ENCODE data around the gene ABHD12B.
"Not testable (repeated sequence)": the region's sequence is repeated elsewhere in the genome, so short reads cannot be mapped to it uniquely, and the experiment has no call there.

Gene ABHD12B

DNA sequence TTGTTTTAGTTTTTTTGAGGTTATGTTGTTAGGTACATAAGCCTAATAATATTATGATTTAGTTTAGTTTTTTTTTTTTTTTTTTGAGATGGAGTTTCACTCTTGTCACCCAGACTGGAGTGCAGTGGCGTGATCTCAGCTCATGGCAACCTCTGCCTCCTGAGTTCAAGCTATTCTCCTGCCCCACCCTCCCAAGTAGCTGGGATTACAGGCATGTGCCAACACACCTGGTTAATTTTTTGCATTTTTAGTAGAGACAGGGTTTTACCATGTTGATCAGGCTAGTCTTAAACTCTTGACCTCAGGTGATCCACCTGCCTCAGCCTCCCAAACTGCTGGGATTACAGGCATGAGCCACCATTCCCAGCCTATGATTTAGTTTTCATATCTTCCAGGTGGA lies 25.2 kb downstream of the ABHD12B start:
- not testable (repeated sequence) for DNase-seq

DNA sequence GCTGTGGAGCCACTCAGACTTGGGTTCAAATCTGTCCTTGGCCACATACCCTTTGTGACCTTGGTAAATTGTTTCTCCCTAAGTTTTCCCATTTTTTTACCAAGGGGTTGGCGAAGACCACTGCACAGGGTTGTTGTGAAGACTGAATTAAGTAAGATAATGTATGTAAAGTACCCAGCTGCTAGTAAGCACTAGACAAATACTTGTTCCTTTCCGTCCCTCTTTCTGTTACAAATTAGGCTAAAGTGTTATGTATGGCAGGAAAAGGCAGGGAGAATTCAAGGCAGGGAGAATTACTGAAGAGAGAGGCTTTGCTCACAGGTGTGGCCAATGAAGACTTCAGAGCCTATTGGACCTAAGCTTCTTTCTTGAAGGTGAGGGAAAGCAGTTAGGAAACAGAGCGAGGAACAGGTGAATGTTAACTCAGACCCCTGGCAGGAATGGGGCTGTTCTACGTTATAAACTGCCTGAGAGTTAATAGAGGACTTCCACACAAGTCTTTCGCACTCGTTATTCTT lies 25.9 kb downstream of the ABHD12B start:
- no peak for DNase-seq

DNA sequence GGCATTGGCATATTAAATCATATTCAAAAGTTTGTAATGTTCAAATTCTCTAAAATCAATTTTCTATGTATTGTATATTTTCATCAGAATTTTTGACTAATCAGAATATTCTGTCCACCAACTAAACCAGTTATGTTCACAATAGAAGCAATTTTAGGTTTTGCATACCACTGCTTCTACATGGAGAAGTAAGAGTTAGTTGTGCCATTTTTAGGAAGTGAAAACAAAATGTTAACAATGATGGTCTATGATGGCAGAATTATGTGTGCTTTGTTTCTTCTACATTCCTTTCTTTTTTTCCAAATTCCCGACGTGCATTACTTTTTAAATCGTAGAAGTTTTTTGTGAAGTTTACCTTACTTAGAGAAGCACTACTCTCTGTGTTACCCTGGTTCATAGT lies 29.5 kb downstream of the ABHD12B start:
- DNase-seq, result no peak

DNA sequence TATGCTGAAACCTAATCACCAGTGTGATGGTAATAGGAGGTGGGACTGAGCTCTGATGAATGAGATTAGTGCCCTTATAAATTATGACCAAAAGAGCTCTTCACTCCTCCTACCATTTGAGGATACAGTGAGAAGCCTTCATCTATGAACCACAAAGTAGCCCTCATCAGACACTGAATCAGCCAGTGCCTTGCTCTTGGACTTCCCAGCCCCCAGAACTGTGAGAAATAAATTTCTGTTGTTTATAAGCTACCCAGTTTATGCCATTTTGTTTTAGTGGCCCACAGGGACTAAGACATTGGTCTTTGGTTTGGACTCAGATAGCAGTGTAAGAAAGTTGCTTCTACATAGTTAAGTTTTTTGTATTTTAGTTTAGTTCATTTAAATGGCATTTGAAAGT lies 32.9 kb downstream of the ABHD12B start:
- DNase-seq, result no peak

DNA sequence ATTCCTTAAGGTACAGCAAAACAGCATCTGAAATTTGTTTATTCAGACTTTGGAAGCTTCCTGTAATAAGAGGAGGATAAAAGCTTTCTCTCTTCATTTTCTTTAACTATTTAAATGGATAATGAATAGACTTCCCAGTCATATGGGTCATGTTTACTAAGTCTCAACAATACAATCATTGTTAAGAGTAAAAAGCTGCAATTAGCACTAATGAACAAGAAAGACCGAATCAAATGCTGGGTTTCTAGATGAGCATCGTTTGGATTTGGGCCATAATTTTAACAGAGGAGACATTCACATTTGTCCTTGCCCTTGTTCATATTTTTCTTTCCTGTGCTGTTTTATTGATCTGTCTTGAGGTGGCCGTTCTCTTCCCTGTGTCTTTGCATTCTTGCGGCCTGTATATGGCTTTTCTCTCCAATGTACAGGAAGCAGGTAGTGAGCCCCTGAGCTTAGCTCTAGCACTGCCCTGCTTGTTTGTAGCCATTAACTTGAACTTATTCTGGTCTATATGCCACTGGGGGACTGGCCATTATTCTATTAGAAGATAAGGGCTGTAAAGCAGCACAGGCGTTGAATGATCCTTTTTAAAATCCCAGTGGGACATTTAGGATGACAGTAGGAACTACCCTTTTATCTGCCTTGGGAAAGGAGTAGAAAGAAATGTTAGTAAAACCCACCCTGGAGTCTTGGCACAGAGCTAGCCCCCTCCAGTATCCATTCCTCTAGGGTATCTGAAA lies 34.6 kb downstream of the ABHD12B start:
- peak; percentile 58 for DNase-seq

DNA sequence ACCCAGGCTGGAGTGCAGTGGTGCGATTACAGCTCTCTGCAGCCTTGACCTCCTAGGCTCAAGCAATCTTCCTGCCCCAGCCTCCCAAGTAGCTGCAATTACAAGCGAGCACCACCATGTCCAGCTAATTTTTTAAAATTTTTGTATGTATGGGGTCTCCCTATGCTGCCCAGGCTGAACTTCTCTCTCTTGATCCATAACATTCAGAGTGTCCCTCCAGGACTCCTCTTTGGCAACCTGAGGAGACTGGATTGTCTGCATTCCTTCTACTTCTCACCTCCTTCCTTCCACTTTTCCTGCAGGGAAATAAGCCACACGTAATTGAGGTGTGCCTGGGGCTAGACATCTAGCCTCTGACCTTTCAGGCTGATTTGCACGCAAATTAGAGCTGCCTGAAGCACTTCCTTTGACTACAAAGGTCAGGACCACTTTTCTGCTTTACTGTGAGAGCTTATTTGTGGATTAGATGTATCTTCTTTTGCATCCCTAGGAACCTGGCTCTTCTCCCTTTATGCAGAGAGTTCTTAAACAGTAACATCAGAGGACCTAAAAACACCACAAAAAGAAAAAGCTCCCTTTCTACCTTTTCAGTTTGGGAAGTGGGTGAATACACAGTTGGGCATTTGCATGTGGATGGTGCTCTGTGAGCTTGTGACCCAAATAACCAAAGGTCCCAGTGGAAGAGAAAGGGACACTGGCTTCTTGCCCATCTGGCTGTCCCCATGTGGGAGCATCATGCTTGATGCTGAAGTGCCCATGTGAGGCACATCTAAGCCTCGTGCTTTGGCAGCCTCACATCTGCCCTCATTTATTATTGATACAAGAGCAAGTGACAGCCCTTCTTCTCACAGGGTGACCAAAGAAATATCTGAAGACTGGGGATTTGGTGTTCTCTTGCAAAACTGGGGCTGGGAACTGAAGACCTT lies 38.9 kb downstream of the ABHD12B start:
- DNase-seq, result peak; percentile 54

DNA sequence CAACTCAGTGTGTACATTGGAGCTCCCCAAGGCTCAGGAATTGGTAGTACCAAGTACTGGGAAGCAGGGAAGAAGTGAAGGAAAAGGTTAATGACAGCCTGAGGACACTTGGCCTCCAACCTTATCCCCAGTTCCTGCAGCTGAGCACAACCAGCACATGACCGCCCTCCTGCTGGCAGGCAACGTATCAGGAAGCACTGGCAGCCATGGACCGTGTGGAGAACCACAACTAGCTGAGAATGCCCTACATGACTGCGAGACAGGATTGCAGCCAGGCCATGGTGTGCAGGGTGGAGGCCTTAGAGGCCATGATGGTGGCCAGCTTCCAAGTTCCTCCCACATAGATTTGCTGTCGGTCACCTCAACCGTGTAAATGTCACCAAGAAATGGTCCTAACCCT lies 45.6 kb downstream of the ABHD12B start:
- DNase-seq, result no peak

DNA sequence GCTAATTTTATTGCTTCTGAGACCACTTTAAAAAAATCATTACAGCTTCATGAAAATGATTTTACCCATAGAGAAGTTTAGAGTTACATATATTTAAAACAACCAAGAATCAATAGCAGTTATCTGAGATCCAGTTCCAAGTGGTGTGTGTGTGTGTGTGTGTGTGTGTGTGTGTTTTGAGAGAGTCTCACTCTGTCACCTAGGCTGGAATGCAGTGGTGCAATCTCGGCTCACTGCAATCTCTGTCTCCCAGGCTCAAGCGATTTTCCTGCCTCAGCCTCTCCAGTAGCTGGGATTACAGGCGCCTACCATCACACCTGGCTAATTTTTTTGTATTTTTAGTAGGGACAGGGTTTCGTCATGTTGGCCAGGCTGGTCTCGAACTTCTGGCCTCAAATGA lies 47.7 kb downstream of the ABHD12B start:
- not testable (repeated sequence) for DNase-seq

DNA sequence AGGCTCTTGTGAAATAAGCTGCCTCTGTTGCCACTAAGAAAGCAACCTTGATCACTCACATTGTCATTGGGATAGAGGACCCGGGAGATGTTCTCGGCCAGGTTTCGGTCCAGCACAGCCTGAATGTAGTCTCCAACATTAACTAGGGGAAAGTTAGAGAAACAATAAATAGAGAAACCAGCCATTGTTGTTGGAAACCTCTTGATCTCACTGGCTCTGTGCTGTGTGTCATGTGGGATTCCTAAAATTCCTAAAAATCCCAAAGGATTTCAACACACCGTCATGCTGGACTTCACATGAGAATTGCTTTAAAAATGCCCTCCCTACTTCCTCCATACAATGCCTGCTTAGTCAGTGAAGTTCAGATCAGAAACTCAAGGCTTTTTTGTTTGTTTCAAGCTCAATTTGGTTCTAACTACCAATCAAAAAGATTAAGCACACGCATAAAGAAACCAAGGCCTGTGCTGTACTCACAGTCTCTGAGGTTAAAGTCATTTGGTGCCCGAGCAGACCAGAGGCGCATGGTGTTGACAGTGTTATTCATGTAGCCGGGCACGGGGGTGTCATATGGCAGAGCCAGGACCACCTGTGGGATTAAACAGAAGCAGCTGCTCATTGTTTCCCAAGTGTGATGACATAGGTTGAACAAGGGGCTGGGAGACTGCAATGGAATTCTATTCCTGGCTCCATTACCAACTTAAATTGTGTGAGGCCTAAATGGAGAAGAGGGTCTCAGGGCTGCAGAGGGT lies 48.8 kb downstream of the ABHD12B start:
- no peak for DNase-seq

DNA sequence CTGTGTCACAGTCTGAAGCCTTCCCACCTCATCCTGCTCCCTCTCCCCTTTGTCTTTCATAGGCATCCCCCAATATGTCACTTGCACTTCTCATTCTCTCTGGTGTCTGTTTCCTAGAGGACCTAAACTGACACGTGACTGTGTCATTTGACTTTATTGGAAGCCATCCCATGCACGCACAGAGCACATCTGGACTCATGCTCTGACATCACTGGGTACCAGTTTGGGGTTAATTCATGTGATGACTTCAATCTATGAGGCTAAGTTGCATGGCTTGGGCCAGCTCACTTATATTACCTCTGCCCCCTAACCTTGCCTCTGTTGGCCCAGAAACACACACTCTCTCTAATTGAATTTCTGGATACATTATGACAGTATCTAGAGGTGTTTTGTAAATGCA lies 51.0 kb downstream of the ABHD12B start:
- no peak for DNase-seq

DNA sequence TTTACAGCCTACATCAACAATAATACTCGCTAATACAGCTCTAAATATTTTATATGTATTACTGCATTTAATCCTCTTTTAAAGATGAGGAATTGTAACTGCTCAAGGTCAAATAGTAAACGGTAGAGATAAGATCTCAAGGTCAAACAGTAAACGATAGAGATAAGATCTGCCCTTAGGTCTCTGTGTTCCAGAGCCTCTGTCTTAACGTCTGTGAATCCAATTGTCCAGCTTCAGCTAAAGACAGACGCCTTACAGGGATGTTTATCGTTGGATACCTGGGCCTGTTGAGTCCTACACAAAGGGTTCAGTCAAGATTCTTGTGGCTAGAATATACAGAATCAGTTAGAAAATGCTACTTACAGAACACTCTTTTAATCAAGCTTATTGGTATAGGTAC lies 52.4 kb downstream of the ABHD12B start:
- no peak for DNase-seq

DNA sequence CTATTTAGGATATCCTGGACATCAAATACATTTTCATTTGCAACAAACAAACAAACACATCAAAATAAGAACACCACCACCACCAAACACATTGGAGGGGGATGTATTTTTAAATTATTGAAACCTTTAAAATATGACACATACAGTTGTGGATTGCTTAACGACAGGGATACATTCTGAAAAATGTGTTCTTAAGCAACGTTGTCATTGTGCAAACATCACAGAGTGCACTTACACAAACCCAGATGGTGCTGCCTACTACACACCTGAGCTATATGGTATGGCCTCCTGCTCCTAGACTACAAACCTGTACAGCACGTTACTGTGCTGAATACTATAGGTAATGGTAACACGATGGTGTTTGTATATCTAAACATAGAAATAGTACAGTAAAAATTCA lies 53.0 kb downstream of the ABHD12B start:
- no peak for DNase-seq

DNA sequence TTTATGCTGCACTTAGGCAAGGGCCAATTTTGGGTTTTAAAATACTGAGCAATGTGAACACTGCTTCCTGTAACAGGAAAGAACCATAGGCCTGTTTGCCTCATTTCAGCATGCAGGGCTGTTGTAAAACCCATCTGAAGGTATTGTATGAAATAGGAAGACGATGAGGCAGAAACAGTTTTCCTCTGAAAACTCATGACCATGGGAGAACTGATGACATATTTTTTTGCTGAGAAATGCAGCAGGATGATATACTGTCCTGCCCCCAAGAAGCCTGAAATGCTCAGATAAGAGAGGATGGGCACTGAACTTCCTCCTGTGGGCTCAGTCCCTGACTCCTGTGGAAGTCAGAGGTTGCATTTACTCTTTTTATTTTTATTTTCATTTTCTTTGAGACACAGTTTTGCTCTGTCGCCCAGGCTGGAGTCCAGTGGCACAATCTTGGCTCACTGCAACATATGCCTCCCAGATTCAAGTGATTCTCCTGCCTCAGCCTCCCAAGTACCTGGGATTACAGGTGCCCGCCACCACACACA lies 55.1 kb downstream of the ABHD12B start:
- DNase-seq, result no peak

DNA sequence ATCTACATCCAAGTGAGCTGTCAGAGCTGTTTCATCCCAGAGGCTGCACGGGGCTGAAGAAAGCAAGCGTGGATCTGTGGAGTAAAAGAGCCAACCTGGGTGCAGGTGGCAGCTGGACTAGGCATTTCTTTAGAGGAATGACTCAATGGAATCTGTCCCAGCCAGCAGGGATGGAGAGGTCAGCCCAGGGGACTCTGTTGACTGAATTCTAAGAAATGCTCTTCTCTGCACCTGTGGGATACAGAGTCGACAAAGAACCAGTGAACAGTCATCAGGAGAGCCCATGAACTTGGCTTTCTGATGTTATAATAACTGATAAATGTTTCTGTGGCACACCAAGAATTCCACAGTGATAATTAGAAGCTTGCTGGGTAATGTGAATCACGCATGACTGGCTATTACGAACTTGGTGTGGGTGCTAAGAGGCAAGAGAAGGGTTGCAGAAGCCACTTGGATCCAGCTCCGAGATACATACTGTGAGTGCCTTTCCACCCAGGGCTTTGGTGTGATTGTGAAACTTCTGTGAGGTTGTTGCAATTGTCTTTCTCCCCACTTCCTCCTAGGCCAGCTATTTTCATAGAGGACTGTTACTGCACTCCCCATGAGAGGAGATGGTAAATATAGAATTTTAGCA lies 56.3 kb downstream of the ABHD12B start:
- no peak for DNase-seq

DNA sequence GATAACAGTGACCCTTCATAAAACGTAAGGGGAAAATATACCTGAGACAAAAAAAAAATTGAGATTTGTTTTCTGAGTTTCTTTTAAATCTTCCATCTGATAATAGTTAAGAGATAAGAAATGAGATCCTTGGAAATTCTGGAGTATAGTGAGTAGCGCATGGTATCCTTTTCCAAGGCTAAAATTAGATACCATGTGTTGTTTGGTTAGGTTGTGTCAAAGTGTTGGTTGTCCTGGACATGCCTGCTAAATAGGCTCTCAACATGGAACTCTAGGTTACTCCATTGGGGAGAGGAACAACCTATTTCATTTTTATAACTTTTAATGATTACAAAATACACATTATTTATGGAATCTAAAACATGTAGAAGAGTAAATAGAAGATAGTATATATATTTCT lies 57.7 kb downstream of the ABHD12B start:
- DNase-seq, result no peak

DNA sequence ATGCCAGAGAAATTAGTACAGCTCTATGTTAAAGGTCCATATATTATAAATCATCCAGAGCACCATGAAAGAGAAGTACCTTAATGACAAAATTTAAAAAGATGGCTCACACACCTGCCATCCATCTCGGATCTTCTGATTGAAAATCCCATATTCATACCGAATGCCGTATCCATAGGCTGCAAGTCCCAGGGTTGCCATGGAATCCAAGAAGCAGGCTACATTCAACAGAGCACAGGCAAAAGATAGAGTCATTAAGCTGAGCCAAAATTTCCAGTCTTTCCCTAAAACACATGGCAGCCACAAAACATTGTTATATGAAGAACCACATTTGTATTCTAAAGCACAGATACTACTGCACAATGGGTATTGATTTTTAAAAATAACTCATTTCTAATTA lies 59.7 kb downstream of the ABHD12B start:
- DNase-seq, result no peak

DNA sequence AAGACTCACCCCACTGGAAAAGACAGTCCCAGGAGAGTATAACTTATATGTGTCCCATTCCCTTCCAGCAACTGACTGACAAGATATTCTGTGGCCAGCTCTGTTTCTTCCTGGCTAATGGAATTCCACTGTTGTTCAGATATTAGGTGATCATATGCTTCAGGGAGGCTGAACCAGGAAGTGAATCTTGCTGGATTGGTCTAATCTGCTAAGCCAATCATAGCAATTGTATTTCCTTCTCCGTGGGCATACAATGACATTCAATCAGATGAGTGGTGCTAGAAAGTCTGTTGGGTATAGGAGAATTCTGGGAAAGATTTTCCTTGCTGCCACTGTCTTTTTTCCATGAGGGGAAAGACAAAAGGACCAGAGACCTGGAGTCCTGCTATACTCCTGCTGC lies 60.3 kb downstream of the ABHD12B start:
- DNase-seq, result no peak

DNA sequence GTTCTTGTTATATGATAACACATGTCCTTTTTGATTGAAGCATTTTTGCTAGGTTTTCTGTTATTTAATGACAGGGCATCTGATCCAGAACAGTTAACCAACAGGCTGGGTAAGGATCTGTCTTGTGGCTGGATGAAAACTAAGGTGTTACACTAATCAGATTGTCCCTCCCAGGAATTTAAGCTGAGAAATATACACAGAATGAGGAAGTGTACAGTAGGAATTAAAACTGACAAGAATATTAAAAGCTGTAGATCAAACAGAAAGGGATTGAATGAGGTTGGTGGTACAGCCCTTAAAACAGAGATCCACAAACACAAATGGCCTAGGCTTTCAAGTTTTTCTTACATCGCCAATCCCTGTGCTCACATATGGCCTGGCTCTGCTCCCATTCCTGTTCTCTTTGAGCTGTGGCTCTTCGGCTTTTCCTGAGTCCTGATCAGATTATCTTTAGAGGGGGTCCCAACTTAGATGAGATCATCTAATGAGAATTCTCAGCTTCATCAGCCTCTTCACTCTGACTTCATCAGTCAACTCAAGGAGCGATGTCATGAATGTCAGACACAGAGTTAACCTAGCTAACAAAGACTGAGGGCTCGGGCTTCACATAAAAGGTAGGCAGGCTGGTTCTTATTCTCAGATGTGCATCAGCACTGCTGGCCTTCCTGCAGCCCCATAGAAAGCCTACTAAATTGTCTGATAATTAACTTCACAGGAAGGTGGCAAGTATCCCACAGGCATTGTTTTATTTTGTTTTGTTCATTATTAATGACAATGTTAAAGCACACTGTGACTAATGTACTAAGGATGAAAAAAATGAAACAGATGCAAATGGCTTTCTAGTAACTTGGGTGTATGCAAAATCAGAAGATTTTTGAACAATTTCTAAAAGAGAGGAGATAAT lies 61.0 kb downstream of the ABHD12B start:
- no peak for DNase-seq

DNA sequence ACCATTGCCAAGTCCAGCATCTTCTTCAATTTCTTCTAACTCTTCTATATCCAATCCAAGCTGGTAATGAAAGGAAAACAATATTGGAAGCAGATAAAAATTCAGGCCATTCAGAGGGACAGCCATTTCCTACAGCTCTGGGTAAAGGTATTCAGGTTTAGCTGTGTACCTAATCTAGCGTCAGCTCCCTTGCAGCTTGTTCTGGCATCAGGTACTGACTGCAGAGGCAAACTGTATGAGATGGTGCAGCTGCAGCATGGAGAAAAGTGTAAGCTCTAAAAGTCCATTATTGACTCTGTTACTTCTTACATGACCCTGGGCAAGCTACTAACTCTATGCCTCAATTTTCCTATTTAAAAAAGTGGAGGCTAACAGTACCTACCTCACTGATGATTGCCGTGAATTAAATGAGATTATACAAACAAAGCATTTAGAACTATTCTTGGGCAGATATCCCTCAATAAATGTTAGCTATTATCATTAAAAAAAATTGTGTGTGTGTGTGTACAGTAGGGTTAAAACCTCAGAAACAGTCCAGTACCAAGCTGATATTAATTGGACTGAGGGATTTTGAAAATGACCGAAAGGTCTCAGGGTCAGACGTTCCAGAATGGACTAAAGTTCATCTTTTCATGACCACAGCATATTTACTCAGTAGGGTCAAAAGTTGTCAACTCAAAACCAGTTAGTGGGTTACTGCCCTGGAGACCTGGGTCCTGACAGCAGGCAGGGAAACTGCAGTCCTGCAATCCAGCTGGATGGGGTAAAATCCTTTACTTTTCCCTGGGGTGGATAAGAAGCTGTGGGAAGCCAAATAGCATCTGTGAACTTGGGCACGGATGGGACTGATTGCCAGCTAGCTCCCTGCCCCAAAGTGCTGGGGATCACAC lies 63.5 kb downstream of the ABHD12B start:
- no peak for DNase-seq

DNA sequence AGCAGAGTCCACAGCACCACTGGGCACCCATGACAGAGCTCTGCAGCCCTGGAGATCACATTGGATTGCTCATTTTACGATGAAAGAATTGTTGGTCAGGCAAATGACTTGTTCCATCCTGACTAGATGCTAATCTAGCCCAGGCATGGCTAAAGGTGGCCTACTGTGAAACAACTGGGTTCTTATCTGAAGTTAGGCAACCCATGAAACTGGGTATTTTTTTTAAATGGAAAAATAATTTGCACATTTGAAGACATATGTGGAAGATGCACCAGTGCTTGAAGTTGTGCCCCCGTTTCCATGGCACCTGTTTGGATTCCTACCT lies 64.1 kb downstream of the ABHD12B start:
- DNase-seq, result no peak

Data from eye (tissue), 1 donor.